HuH-7 (cell line): Measurements from ENCODE around the gene PRDM13.
"Not testable (repeated sequence)": the region's sequence is repeated elsewhere in the genome, so short reads cannot be mapped to it uniquely, and the experiment has no call there.

Experiments used
- DNase-seq: peaks from one replicate; pipeline ENCODE4 v3.0.0; 2011; ENCODE audit warnings: low spot score

PRDM13 gene

DNA sequence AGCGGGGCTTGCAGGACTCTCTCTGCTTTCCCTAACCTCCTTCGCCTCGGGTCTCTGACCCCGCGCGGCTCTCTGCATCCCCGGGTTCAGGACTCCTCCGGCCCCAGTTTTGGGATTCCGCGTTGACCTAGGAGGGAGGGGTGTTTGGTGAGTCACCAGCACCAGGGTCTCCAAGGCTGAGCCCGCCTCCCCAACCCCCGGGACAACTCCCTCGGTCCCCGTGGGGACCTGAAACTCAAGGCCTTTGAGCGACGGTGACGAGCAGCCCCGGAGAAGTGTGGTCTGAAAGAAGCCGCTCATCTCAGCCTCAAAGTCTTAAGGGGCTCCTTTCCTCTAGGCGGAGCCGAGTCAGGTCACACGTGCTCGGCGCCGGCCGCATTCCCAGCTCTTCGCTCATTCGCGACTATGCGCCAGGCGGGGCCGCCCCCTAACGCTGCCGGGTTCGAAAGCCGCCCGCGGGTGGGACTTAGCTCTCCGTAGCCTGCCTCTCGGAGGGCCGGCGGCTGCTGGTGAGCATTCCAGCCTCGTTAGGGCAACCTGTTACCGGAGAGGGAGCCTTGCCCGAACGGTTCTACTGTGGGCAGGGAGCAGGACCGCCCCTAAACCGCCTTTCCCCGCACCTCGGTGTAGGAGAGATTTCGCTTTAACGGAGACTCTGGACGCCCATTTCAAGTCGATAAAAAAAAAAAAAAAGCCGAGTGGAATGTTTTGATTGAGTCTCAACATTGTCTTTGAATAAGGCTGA is 3.0 kb upstream of the PRDM13 start:
- peak; percentile 46 for DNase-seq

DNA sequence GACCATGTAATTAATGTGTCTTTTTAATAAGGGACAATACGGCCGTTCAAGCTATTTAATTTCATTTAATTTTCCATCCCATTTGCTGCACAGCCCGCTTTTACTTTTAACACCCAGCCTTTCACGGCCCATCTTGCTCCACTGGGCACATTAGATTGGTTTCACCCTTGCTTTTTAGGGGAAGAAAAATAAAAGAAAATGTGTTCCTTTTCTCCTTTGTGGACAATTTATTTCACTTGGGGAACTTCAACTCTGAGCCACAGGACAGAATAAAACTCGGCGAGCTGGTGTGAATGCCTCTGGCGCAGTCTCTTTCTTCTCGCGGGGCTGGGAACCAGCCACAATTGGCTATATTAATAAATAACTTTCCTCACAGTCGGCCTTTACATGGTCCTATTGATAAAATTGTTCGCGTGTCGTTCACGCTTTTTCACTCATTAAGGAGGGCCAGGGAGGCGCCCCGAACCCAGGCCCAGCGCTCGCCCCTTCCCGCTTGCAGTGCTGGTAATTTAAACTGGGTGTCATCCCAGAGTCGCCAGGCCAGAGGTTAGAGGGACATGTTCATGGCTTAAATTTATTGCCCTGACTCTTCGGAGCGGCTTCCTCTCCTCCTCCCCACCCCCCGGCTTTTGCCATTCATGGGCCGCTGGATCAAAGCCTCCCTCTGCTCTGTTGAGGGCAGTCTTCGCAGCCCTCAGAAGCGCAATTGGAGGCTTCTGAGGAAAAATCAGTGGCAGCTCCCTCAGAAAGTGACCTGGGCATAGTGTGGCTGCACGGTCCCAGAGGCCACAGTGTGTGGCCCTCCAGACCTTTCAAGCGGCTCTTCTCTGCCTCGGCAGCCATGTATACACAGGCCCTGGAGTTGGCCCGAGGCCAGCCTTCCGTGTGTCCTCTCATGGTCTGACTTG is 2.2 kb upstream of the PRDM13 start:
- DNase-seq, result no peak

DNA sequence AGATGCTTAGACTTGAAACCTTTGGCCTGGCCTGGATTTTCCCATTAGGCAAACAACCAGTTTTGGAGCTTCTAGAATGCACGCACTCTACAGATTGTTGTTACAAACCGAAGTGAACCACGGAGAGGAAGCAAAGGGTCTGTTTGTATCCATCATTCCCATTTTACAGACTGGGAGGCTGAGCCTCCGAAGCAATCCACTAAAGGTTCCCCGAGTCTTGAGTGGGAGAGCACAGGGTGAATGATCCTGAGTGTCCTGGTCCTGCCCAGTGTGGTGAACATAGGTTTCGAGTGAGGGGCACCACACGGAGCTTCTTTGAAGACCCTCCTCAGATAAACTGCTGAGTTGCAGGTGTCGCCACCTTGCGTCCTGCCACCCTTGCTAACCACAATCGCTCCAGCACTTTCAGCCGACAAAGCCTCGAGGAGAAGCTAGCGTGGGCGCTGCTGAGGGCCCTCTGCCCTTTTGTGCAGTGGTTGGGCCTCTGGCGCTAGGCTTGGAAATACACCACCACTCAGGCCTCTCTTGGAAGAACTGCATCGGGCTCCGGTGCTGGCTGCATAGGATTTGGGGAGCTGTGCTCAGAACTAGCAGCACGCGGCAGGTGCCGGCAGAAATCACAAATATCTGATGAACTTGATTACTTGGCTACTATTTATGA is 1.4 kb upstream of the PRDM13 start:
- no peak for DNase-seq

GRCh38 chr6:99605911-99606655 is 550 bp upstream of the PRDM13 start:
- DNase-seq, result no peak

- no peak for DNase-seq
Measured at GRCh38 chr6:99607416-99608036, 893 bp downstream of the PRDM13 start.

- DNase-seq, result no peak
Measured at GRCh38 chr6:99608059-99608885, 1.6 kb downstream of the PRDM13 start.

GRCh38 chr6:99608886-99609482 is 2.4 kb downstream of the PRDM13 start:
- DNase-seq, result no peak

GRCh38 chr6:99609905-99610489 is 3.4 kb downstream of the PRDM13 start:
- no peak for DNase-seq

DNA sequence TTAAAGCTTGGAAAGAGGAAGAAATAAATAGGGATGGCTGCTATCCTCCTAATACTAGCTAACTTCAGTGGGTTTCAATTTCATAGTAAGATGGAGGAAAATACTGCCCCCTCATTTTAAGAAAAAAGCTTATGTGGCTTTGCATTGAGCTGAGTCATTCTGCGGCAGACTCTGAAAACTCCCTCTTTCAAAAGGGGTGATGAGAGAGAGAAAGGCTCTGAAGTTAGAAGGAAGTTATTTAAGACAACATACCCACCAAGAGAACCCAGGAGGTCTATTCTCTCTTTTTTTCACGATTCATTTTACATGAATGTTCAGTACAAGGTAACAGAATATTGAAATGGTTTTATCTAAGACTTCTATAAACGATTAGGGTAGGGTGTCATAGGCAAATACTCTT is 4.5 kb downstream of the PRDM13 start:
- DNase-seq, result no peak

- DNase-seq, result no peak
Measured at GRCh38 chr6:99612551-99613408, 6.1 kb downstream of the PRDM13 start.

DNA sequence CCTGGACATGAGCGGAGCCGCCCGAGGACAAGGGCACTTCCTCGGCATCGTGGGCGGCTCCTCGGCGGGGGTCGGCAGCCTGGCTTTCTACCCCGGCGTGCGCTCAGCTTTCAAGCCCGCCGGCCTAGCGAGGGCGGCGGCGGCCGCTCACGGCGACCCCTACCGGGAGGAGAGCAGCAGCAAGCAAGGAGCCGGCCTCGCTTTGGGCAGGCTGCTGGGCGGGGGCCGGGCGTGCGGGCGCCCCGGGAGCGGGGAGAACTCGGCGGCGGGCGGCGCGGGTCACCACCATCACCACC is 6.7 kb downstream of the PRDM13 start:
- DNase-seq, result peak; percentile 65

GRCh38 chr6:99613705-99614429 is 7.2 kb downstream of the PRDM13 start:
- DNase-seq, result peak; percentile 66

GRCh38 chr6:99614430-99615186 is 8.0 kb downstream of the PRDM13 start:
- peak; percentile 80 for DNase-seq

DNA sequence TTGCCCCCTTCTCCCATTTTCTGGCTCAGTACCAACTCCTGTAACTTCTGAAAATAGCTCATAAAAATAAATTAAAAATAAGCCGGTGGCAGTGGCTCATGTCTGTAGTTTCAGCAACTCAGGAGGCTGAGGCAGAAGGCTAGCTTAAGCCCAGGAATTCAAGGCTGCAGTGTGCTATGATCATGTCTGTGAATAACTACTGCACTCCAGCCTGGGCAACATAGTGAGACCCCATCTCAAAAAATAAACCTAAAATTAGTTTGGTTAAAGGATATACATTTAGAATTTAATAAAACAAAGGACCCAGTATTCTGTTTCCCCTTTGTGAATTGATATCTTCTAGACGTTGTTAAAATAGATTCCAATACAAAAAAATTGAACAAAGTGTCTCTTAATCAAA is 10.5 kb downstream of the PRDM13 start:
- no peak for DNase-seq

DNA sequence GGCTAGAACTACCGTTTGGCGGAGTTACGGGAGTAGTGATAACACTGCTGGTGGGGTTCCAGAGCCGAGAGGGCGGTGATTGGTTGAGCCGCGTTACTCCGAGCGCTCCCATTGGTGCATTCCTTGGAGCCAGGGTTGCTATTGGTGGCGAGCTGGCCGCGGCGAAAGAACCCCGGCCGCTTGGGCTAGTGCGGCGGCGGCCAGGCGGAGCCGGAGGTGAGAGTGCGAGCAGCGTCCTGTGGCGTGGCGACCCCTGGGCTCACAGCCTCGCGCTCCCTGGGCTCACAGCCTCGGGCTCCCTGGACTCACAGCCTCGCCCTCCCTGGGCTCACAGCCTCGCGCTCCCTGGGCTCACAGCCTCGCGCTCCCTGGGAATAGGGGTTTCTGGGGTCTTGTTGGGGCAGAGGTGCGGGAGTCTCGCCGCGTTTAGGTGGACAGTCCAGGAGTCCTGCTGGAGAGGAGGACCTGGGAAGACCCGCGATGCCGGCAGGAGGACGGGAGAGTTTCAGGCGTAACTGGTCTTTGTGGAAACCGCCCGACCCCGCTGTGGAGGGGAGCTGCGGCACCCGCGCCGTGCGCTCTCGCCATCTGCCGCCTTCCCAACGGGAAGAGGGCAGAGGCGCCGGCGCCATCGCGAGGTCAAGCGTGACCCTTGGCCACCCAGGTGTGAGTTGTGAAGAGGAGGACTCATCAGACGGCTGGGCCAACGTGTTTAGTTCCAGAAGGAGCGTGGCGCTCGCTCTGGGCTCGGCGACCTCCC is 12.2 kb downstream of the PRDM13 start:
- no peak for DNase-seq

DNA sequence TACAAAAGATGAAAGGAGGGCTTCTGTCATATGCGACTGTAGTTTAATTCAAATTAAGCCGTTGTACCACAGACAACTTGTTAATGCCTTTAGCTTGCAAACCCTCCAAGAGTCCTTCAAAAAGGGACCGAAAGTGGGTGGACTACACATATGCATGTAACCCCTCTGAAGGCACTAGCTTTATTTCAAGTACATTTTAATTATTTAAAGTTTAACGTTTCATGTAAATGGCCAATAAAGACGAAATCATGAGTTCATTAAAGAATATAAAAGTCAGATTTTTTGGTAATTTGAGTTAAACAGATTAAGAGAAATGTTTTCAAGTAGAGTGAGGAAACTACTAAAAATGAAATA is 12.8 kb downstream of the PRDM13 start:
- no peak for DNase-seq

DNA sequence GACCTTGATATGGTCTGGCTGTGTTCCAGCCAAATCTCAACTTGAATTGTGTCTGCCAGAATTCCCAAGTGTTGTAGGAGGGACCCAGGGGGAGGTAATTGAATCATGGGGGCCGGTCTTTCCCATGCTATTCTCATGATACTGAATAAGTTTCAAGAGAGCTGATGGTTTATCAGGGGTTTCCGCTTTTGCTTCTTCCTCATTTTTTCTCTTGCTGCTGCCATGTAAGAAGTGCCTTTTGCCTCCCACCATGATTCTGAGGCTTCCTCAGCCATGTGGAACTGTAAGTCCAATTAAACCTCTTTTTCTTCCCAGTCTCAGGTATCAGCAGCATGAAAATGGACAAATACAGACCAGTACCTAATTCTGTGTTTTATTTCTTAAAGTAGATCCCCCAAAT is 15.4 kb downstream of the PRDM13 start:
- DNase-seq, result not testable (repeated sequence)
